ENCODE data around the gene PHTF1. TPM values are rescaled to one million over a fixed set of nuclear protein-coding genes. Genes with fewer than 3 reads are reported as not detected.

Gene PHTF1
- total RNA-seq: 1 to 10 TPM; 8.5 to 9.8 TPM

DNA sequence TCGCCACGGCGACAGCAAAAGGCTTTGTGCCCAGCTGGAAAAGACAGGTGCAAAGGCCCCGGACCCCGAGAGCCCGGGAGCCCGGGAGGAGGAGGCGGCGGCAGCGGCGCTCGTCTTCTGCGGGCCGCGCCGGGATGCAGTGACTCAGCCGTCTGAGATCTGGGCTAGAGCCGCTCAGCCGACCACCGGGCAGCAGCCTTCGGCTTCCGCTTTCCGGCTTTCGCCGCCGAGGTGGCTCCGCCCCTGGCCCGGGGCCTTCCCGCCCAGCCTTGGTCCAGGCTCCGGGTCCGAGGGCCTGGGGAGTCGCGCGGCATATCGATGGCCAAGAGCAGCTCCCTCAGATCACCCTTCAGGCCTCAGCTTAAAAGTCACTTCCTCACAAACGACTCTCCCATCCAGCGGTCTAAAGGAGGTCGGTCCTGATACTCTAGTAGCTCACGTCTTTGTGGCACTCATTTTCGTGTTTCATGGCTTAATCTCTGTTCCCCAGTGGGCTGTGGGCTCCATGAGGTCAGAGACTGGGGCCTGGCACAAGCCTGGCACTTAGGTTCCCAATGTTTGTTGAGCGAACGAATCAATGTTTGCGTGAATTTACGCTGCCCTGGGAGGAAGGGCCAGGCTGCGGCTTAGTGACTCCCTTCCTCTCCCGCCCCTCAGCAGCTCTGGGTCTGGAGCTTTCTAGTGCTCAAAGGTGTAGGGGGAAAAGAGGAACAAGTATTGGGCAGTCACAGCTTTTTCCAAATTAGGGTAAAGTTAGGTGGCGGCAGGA, at the start of gene PHTF1:
PHTF1 (minus strand) TSS at position 154 of the 769 bp plus-strand sequence. CDS start 783 bp downstream, outside the sequence.
- Histone ChIP-seq H3K9me3 (no peaks in the 10 kb centered on the region), H3K27me3 (no peaks in the 10 kb centered on the region), H3K27ac (peak within 1 kb of the TSS; percentile 94), H3K36me3 (no peaks in the 10 kb centered on the region), H3K9ac (ENCODE audit: low read depth in 2 of 2, low read length in 2 of 2) (peak within 1 kb of the TSS; percentile 93 to 97), H3K4me1 (no peaks in the 10 kb centered on the region), H3K4me3 (peak within 1 kb of the TSS; percentile 91)
- peak; percentile 71 for DNase-seq
- TF ChIP-seq, protein P1, sequence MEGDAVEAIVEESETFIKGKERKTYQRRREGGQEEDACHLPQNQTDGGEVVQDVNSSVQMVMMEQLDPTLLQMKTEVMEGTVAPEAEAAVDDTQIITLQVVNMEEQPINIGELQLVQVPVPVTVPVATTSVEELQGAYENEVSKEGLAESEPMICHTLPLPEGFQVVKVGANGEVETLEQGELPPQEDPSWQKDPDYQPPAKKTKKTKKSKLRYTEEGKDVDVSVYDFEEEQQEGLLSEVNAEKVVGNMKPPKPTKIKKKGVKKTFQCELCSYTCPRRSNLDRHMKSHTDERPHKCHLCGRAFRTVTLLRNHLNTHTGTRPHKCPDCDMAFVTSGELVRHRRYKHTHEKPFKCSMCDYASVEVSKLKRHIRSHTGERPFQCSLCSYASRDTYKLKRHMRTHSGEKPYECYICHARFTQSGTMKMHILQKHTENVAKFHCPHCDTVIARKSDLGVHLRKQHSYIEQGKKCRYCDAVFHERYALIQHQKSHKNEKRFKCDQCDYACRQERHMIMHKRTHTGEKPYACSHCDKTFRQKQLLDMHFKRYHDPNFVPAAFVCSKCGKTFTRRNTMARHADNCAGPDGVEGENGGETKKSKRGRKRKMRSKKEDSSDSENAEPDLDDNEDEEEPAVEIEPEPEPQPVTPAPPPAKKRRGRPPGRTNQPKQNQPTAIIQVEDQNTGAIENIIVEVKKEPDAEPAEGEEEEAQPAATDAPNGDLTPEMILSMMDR (IDR thresholded peaks at IDR 0.05): no peak
- intact Hi-C loops (cut with DNase I): loop anchor here (5.0 kb wide), 1 partner anchor 38 kb away; no protein-coding TSS in a partner anchor

- intact Hi-C loops (cut with DNase I): no loop called here
- DNase-seq: no peak
Observed at GRCh38 chr1:113808450-113809195, 49.3 kb upstream of the PHTF1 start.

DNA sequence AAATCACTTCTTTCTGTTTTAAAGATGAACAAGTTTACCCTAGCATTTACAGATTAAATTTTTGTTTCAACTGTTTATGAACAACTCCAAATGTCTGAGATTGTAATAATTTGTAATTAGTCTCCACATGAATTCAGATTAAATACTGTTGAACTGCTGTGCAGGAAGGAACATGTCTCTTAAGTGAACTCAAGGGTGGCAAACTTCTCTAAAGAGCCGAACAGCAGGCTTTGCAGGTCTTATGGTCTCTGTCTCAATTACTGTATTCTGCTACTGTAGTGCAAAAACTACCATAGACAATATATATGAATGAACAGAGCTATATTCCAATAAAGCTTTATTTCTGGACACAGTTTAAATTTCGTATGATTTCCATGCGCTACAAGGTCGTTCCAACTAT, 46.4 kb upstream of the PHTF1 start:
- H3K4me3 ChIP-seq: no peak overlapping the region
- TF ChIP-seq, protein P1 (IDR thresholded peaks at IDR 0.05): no peak
- H3K9ac ChIP-seq (ENCODE audit: low read depth in 2 of 2, low read length in 2 of 2): no peak overlapping the region
- H3K9me3 ChIP-seq: no peaks in the 10 kb centered on the region
- H3K27me3 ChIP-seq: no peaks in the 10 kb centered on the region
- no peak for DNase-seq
- H3K4me1 ChIP-seq: no peaks in the 10 kb centered on the region
- intact Hi-C loops (cut with DNase I): no loop called here
- no peak overlapping the region for H3K27ac ChIP-seq
- H3K36me3 ChIP-seq: no peaks in the 10 kb centered on the region

More at GRCh38 chr1:113808450-113809195, 49.3 kb upstream of the PHTF1 start:
- no peaks in the 10 kb centered on the region for H3K9me3 ChIP-seq
- H3K4me3 ChIP-seq: no peak overlapping the region
- TF ChIP-seq, protein P1 (IDR thresholded peaks at IDR 0.05): no peak
- no peaks in the 10 kb centered on the region for H3K27me3 ChIP-seq
- H3K36me3 ChIP-seq: no peaks in the 10 kb centered on the region
- no peaks in the 10 kb centered on the region for H3K4me1 ChIP-seq
- peak overlapping the region; percentile 94 for H3K27ac ChIP-seq
- H3K9ac ChIP-seq (ENCODE audit: low read depth in 2 of 2, low read length in 2 of 2): peak overlapping the region in 1 of 2 donors; percentile 40

GRCh38 chr1:113805256-113805531, 45.9 kb upstream of the PHTF1 start:
- H3K27me3 ChIP-seq: no peaks in the 10 kb centered on the region
- no peak overlapping the region for H3K4me3 ChIP-seq
- no peaks in the 10 kb centered on the region for H3K36me3 ChIP-seq
- no peak overlapping the region for H3K27ac ChIP-seq
- no peaks in the 10 kb centered on the region for H3K4me1 ChIP-seq
- TF ChIP-seq, protein P1 (IDR thresholded peaks at IDR 0.05): no peak
- intact Hi-C loops (cut with DNase I): no loop called here
- no peaks in the 10 kb centered on the region for H3K9me3 ChIP-seq
- no peak for DNase-seq
- no peak overlapping the region for H3K9ac ChIP-seq (ENCODE audit: low read depth in 2 of 2, low read length in 2 of 2)

GRCh38 chr1:113804421-113805255, 45.4 kb upstream of the PHTF1 start:
- intact Hi-C loops (cut with DNase I): no loop called here
- H3K4me1 ChIP-seq: no peaks in the 10 kb centered on the region
- H3K4me3 ChIP-seq: no peak overlapping the region
- H3K36me3 ChIP-seq: no peaks in the 10 kb centered on the region
- H3K9me3 ChIP-seq: no peaks in the 10 kb centered on the region
- no peaks in the 10 kb centered on the region for H3K27me3 ChIP-seq
- DNase-seq: no peak
- TF ChIP-seq, protein P1 (IDR thresholded peaks at IDR 0.05): no peak
- no peak overlapping the region for H3K9ac ChIP-seq (ENCODE audit: low read depth in 2 of 2, low read length in 2 of 2)
- no peak overlapping the region for H3K27ac ChIP-seq

Data from colonic mucosa (tissue), 4 donors.